ACC112 (cell line): Measurements from ENCODE around the gene BRCA1.
A peak's percentile ranks its signal among the peaks of the same experiment; 100 is the strongest.
"Not testable (repeated sequence)": the region's sequence is repeated elsewhere in the genome, so short reads cannot be mapped to it uniquely, and the experiment has no call there.

ENCODE experiments used
- H2AFZ ChIP-seq: fragments of 200-600 bp; sonication (generic); one replicate; pipeline ENCODE4 v1.6.0; 2017; ENCODE audit warnings: antibody characterized with exemption, low read length; ENCODE audit not compliant: unreplicated experiment
- H3K27ac ChIP-seq: fragments of 200-600 bp; sonication (generic); 2 replicates; pipeline ENCODE4 v1.5.1; 2014; ENCODE audit warnings: low read depth, mild to moderate bottlenecking, antibody characterized with exemption, low read length, moderate library complexity
- H3K27me3 ChIP-seq: fragments of 200-600 bp; sonication (generic); 2 replicates; pipeline ENCODE4 v1.6.1; 2014; ENCODE audit warnings: mild to moderate bottlenecking, antibody characterized with exemption, low read length, moderate library complexity, mixed read lengths; ENCODE audit not compliant: insufficient read depth
- H3K36me3 ChIP-seq: fragments of 200-600 bp; sonication (generic); 2 replicates; pipeline ENCODE4 v1.6.1; 2016; ENCODE audit warnings: mild to moderate bottlenecking, antibody characterized with exemption, low read length, moderate library complexity, mixed read lengths; ENCODE audit not compliant: insufficient read depth
- H3K4me1 ChIP-seq: fragments of 200-600 bp; sonication (generic); one replicate; pipeline ENCODE4 v1.6.1; 2016; ENCODE audit warnings: low read length, mixed read lengths; ENCODE audit not compliant: insufficient read depth, unreplicated experiment, control insufficient read depth
- H3K4me3 ChIP-seq: fragments of 200-600 bp; sonication (generic); 2 replicates; pipeline ENCODE4 v1.5.1; 2014; ENCODE audit warnings: mild to moderate bottlenecking, low read depth, low read length
- H3K79me2 ChIP-seq: fragments of 200-600 bp; sonication (generic); one replicate; pipeline ENCODE4 v1.6.0; 2016; ENCODE audit warnings: low read length; ENCODE audit not compliant: control insufficient read depth, unreplicated experiment, insufficient read depth

BRCA1 gene

GRCh38 chr17:43125133-43125966 lies at the start of gene BRCA1:
Gene BRCA1, minus strand, starts transcription at chr17:43125364. Its CDS starts 1,268 bp downstream, at chr17:43124096.
- Histone ChIP-seq H2AFZ (peak within 1 kb of the TSS; percentile 89), H3K79me2 (peaks cover 23% of the 10 kb centered on the region), H3K36me3 (no peaks in the 10 kb centered on the region)

GRCh38 chr17:43171586-43172487 lies 46.7 kb upstream of the BRCA1 start:
- Histone ChIP-seq H3K36me3 (peaks cover 18% of the 10 kb centered on the region), H3K27me3 (no peaks in the 10 kb centered on the region), H3K4me1 (peaks cover 30% of the 10 kb centered on the region), H2AFZ (no peak overlapping the region), H3K27ac (peak overlapping the region; percentile 93), H3K4me3 (peak overlapping the region; percentile 82), H3K79me2 (peaks cover 52% of the 10 kb centered on the region)

More at GRCh38 chr17:43125133-43125966, at the start of gene BRCA1:
- no peaks in the 10 kb centered on the region for H3K27me3 ChIP-seq
- peaks cover 7% of the 10 kb centered on the region for H3K4me1 ChIP-seq
- peak within 1 kb of the TSS; percentile 93 for H3K4me3 ChIP-seq
- peak within 1 kb of the TSS; percentile 74 for H3K27ac ChIP-seq

GRCh38 chr17:43170766-43171585 lies 45.8 kb upstream of the BRCA1 start, which contains the start of gene NBR1:
Gene NBR1, plus strand, starts transcription at chr17:43171214. Its CDS starts 4,586 bp downstream, at chr17:43175800.
- peak within 1 kb of the TSS; percentile 92 for H2AFZ ChIP-seq
- H3K79me2 ChIP-seq: peaks cover 45% of the 10 kb centered on the region
- H3K36me3 ChIP-seq: peaks cover 13% of the 10 kb centered on the region
- H3K27ac ChIP-seq: peak within 1 kb of the TSS; percentile 93
- H3K4me3 ChIP-seq: peak within 1 kb of the TSS; percentile 82
- no peaks in the 10 kb centered on the region for H3K27me3 ChIP-seq
- H3K4me1 ChIP-seq: peaks cover 25% of the 10 kb centered on the region

- Histone ChIP-seq H3K27me3 (no peaks in the 10 kb centered on the region), H3K4me1 (peaks cover 18% of the 10 kb centered on the region), H2AFZ (peak overlapping the region; percentile 92), H3K36me3 (peaks cover 6% of the 10 kb centered on the region), H3K79me2 (peaks cover 37% of the 10 kb centered on the region), H3K4me3 (peak overlapping the region; percentile 82), H3K27ac (peak overlapping the region; percentile 93)
Measured at GRCh38 chr17:43170140-43170765, 45.1 kb upstream of the BRCA1 start.

GRCh38 chr17:43169561-43170139 lies 44.5 kb upstream of the BRCA1 start:
- no peaks in the 10 kb centered on the region for H3K27me3 ChIP-seq
- peaks cover 32% of the 10 kb centered on the region for H3K79me2 ChIP-seq
- peak overlapping the region; percentile 93 for H3K27ac ChIP-seq
- H3K4me3 ChIP-seq: peak overlapping the region; percentile 82
- H3K4me1 ChIP-seq: peaks cover 15% of the 10 kb centered on the region
- peak overlapping the region; percentile 92 for H2AFZ ChIP-seq
- peaks cover 3% of the 10 kb centered on the region; the same call in 1 of the 2 replicates for H3K36me3 ChIP-seq

- H3K27ac ChIP-seq, H2AFZ ChIP-seq, H3K36me3 ChIP-seq, H3K27me3 ChIP-seq, H3K4me3 ChIP-seq, H3K4me1 ChIP-seq: not testable (repeated sequence)
- peaks cover 18% of the 10 kb centered on the region for H3K79me2 ChIP-seq
Measured at GRCh38 chr17:43165971-43166370, 40.8 kb upstream of the BRCA1 start.

- H3K79me2 ChIP-seq, H3K27me3 ChIP-seq, H2AFZ ChIP-seq, H3K36me3 ChIP-seq, H3K27ac ChIP-seq, H3K4me1 ChIP-seq, H3K4me3 ChIP-seq: not testable (repeated sequence)
Measured at GRCh38 chr17:43159957-43160356, 34.8 kb upstream of the BRCA1 start.

- H3K36me3 ChIP-seq, H3K27me3 ChIP-seq, H3K79me2 ChIP-seq, H2AFZ ChIP-seq, H3K4me1 ChIP-seq, H3K4me3 ChIP-seq, H3K27ac ChIP-seq: not testable (repeated sequence)
Measured at GRCh38 chr17:43159232-43159631, 34.1 kb upstream of the BRCA1 start.

- Histone ChIP-seq H3K4me3 (no peak overlapping the region), H3K79me2 (no peaks in the 10 kb centered on the region), H3K36me3 (0 out of 2 replicates have a peak, but pooled peaks cover 3% of the 10 kb centered on the region), H3K27me3 (no peaks in the 10 kb centered on the region), H3K27ac (no peak overlapping the region), H3K4me1 (no peaks in the 10 kb centered on the region), H2AFZ (no peak overlapping the region)
Measured at GRCh38 chr17:43155666-43156065, 30.5 kb upstream of the BRCA1 start.
